ENCODE measurements around the gene CPD. TPM values are rescaled to one million over a fixed set of nuclear protein-coding genes. Genes with fewer than 3 reads are reported as not detected.

The CPD gene
- total and polyA plus RNA-seq, 9 of the 15 experiments (the other 6 are each of a cell fraction or from before 2014, with no cell fraction given), result 4.5 to 24.4 (median 20.4) TPM

DNA sequence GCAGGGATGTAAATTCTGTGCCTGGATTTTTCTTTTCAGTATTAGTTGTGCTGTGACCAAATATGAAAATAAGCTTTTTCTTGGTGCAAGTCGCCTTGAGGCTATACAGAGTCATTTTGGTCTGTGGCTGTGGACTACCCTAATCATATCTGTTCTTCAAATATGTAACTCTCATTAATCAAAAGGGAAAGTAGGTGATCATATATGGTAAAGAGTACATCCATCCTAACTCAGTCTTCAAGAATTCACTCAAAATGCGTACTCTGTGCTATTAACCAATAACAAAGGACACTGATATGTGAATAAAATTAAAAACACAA is 2.6 kb downstream of the CPD start (continued):
- TF ChIP-seq, protein P1, sequence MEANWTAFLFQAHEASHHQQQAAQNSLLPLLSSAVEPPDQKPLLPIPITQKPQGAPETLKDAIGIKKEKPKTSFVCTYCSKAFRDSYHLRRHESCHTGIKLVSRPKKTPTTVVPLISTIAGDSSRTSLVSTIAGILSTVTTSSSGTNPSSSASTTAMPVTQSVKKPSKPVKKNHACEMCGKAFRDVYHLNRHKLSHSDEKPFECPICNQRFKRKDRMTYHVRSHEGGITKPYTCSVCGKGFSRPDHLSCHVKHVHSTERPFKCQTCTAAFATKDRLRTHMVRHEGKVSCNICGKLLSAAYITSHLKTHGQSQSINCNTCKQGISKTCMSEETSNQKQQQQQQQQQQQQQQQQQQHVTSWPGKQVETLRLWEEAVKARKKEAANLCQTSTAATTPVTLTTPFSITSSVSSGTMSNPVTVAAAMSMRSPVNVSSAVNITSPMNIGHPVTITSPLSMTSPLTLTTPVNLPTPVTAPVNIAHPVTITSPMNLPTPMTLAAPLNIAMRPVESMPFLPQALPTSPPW (CRISPR knock-in tag; IDR thresholded peaks at IDR 0.05), result no peak

DNA sequence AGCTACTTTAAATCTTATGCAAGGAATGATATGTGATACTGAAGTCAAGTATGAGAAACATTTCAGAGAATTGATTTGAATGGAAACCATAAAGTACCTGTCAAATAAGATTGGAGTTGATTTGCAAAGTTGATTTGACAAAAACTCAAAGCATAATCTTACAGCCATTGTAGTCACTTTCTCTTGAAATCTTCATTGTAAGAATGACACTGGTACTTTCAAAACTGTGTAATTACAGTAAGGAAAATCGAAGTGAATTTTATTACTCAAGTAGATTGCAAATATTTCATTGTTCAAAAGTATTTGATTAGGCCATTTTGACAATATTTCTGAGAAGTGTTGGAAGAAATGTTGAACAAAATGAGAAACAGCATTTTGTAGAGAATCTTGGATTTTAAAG is 3.6 kb downstream of the CPD start:
- WGBS (ENCODE audit: insufficient coverage, low coverage, missing lambda C conversion rate), result 33% methylated on average over 1 of the region's 1 CpG

More for the DNA sequence above, 3.6 kb downstream of the CPD start:
- Histone ChIP-seq H3K36me3 (ENCODE audit: control insufficient read depth, insufficient read depth, low read length) (peaks cover 15% of the 10 kb centered on the region; the same call in 2 of the 3 replicates), H3K4me1 (replicated peaks in 1 of 2; ENCODE audit: control insufficient read depth in 2 of 2, insufficient read depth in 2 of 2, low read length in 2 of 2) (peaks cover 16 to 21% of the 10 kb centered on the region in 2 experiments), H3K79me2 (ENCODE audit: control insufficient read depth, insufficient read depth, low read length) (peaks cover 34% of the 10 kb centered on the region), H3K4me2 (ENCODE audit: insufficient read depth, low read length) (no peak overlapping the region), H2AFZ (ENCODE audit: low read depth, low read length) (no peak overlapping the region), H3K4me3 (no peak overlapping the region), H3K9me1 (ENCODE audit: control insufficient read depth, insufficient read depth, low read length) (no peaks in the 10 kb centered on the region), H3K27ac (ENCODE audit: extremely low read depth, low read depth, low read length) (no peak overlapping the region), H3K9ac (ENCODE audit: insufficient read depth in 1 of 2, low read depth in 2 of 2, low read length in 2 of 2) (no peak overlapping the region), H4K20me1 (replicated peaks; ENCODE audit: control insufficient read depth, insufficient read depth, low read length) (peaks cover 6% of the 10 kb centered on the region; the same call in 1 of the 2 replicates), H3K9me3 (replicated peaks; ENCODE audit: control insufficient read depth, insufficient read depth, low read depth, low read length) (no peaks in the 10 kb centered on the region), H3K27me3 (ENCODE audit: control insufficient read depth in 2 of 2, insufficient read depth in 2 of 2, low read length in 2 of 2) (no peaks in the 10 kb centered on the region)
- ATAC-seq (no peak), DNase-seq (ENCODE audit: extremely low read depth in 1 of 4, low spot score in 3 of 4) (no peak), FAIRE-seq (no peak)
- ChIA-PET POLR2A (interaction anchor here (2.6 kb wide), 1 partner anchor 8 kb away, joined by 10 read pairs; no protein-coding TSS in a partner anchor), CTCF (ENCODE audit: low intra/inter-chr PET ratio) (no interaction called here)
- BruUV-seq (replicated peaks), result no TSS peak
- intact Hi-C loops (cut with micrococcal nuclease), result no loop called here
- TF ChIP-seq ETV5 (CRISPR knock-in tag; IDR thresholded peaks at IDR 0.05; ENCODE audit: low read depth), result no peak
- TF ChIP-seq, protein P2, sequence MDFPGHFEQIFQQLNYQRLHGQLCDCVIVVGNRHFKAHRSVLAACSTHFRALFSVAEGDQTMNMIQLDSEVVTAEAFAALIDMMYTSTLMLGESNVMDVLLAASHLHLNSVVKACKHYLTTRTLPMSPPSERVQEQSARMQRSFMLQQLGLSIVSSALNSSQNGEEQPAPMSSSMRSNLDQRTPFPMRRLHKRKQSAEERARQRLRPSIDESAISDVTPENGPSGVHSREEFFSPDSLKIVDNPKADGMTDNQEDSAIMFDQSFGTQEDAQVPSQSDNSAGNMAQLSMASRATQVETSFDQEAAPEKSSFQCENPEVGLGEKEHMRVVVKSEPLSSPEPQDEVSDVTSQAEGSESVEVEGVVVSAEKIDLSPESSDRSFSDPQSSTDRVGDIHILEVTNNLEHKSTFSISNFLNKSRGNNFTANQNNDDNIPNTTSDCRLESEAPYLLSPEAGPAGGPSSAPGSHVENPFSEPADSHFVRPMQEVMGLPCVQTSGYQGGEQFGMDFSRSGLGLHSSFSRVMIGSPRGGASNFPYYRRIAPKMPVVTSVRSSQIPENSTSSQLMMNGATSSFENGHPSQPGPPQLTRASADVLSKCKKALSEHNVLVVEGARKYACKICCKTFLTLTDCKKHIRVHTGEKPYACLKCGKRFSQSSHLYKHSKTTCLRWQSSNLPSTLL (IDR thresholded peaks at IDR 0.05), result no peak
- TF ChIP-seq NCOA1 (IDR thresholded peaks at IDR 0.05; ENCODE audit: low read depth), result no peak
- in situ Hi-C loops (cut with MboI), result no loop called here
